ENCODE results near the gene TMEM97. TPM values are rescaled to one million over a fixed set of nuclear protein-coding genes. Genes with fewer than 3 reads are reported as not detected.

TMEM97 gene
- total and polyA plus RNA-seq, 4 experiments from 2014 or later: 2.4 to 6.2 (median 4.1) TPM

- Histone ChIP-seq H3K27me3 (ENCODE audit: insufficient read depth, low read length) (no peaks in the 10 kb centered on the region), H3K4me1 (ENCODE audit: insufficient read depth, low read length) (peaks cover 14% of the 10 kb centered on the region), H3K9me3 (ENCODE audit: control insufficient read depth in 1 of 2, low read length in 2 of 2) (no peaks in the 10 kb centered on the region), H3K36me3 (ENCODE audit: insufficient read depth, low read length) (peaks cover 6% of the 10 kb centered on the region), H3K4me3 (ENCODE audit: low read length in 2 of 2) (no peak overlapping the region), H3K27ac (ENCODE audit: low read depth, low read length) (no peak overlapping the region)
- intact Hi-C loops (cut with micrococcal nuclease): no loop called here
- H3K27me3 Mint-ChIP-seq: no peaks in the 10 kb centered on the region
- DNase-seq: no peak
- peak overlapping the region in 1 of 7 donors; percentile 7 for H3K27ac Mint-ChIP-seq
- CTCF ChIA-PET (ENCODE audit: partially characterized antibody): interaction anchor here (1.4 to 1.6 kb wide), 2 partner anchors 13 to 36 kb away, joined by 4 to 7 read pairs; no protein-coding TSS in a partner anchor
- H3K36me3 Mint-ChIP-seq: peaks cover 13 to 37% of the 10 kb centered on the region in 2 donors
- POLR2A ChIA-PET (ENCODE audit: partially characterized antibody): interaction anchor here (0.8 to 0.9 kb wide), 2 partner anchors 26 to 621 kb away, joined by 3 read pairs; no protein-coding TSS in a partner anchor
- H3K4me3 Mint-ChIP-seq: no peak overlapping the region
- H3K9me3 Mint-ChIP-seq: no peaks in the 10 kb centered on the region
- H3K4me1 Mint-ChIP-seq: peaks cover 11 to 33% (median 25%) of the 10 kb centered on the region in 4 donors
These were observed 11.7 kb downstream of the TMEM97 start for GRCh38 chr17:28330671-28331070.

GRCh38 chr17:28331891-28332420 lies 13.0 kb downstream of the TMEM97 start:
- Mint-ChIP-seq H3K9me3 (no peaks in the 10 kb centered on the region), H3K27me3 (no peaks in the 10 kb centered on the region), H3K36me3 (peaks cover 13 to 36% of the 10 kb centered on the region in 2 donors), H3K4me3 (peak overlapping the region in 1 of 8 donors; percentile 25), H3K4me1 (peaks cover 20 to 43% (median 34%) of the 10 kb centered on the region in 4 donors), H3K27ac (peak overlapping the region in 5 of 7 donors; percentile 12 to 63 (median 54))
- Histone ChIP-seq H3K9me3 (ENCODE audit: control insufficient read depth in 1 of 2, low read length in 2 of 2) (no peaks in the 10 kb centered on the region), H3K36me3 (ENCODE audit: insufficient read depth, low read length) (peaks cover 6% of the 10 kb centered on the region), H3K27me3 (ENCODE audit: insufficient read depth, low read length) (no peaks in the 10 kb centered on the region), H3K4me3 (ENCODE audit: low read length in 2 of 2) (no peak overlapping the region), H3K27ac (ENCODE audit: low read depth, low read length) (no peak overlapping the region), H3K4me1 (ENCODE audit: insufficient read depth, low read length) (peaks cover 26% of the 10 kb centered on the region)
- ChIA-PET CTCF (ENCODE audit: partially characterized antibody) (interaction anchor here (1.4 to 2.8 kb wide), 2 partner anchors 14 to 84 kb away, joined by 3 to 6 read pairs; no protein-coding TSS in a partner anchor), POLR2A (ENCODE audit: partially characterized antibody) (interaction anchor here (4.7 kb wide), 1 partner anchor 25 kb away, joined by 130 read pairs; the partner anchor contains the start of gene POLDIP2)
- intact Hi-C loops (cut with micrococcal nuclease): no loop called here
- DNase-seq: no peak

- peaks cover 27 to 55% (median 42%) of the 10 kb centered on the region in 4 donors for H3K4me1 Mint-ChIP-seq
- no peaks in the 10 kb centered on the region for H3K9me3 Mint-ChIP-seq
- Histone ChIP-seq H3K36me3 (ENCODE audit: insufficient read depth, low read length) (no peaks in the 10 kb centered on the region), H3K27ac (ENCODE audit: low read depth, low read length) (no peak overlapping the region), H3K4me1 (ENCODE audit: insufficient read depth, low read length) (peaks cover 30% of the 10 kb centered on the region), H3K4me3 (ENCODE audit: low read length in 2 of 2) (no peak overlapping the region), H3K9me3 (ENCODE audit: control insufficient read depth in 1 of 2, low read length in 2 of 2) (no peaks in the 10 kb centered on the region), H3K27me3 (ENCODE audit: insufficient read depth, low read length) (no peaks in the 10 kb centered on the region)
- H3K27ac Mint-ChIP-seq: peak overlapping the region in 5 of 7 donors; percentile 64 to 98 (median 97)
- peaks cover 8 to 30% of the 10 kb centered on the region in 2 donors for H3K36me3 Mint-ChIP-seq
- H3K27me3 Mint-ChIP-seq: no peaks in the 10 kb centered on the region
- peak overlapping the region in 1 of 8 donors; percentile 95 for H3K4me3 Mint-ChIP-seq
- CTCF ChIA-PET (ENCODE audit: partially characterized antibody): interaction anchor here (1.4 to 2.8 kb wide), 4 partner anchors 8 to 83 kb away, joined by 3 to 6 read pairs (median 4); no protein-coding TSS in a partner anchor
- DNase-seq: no peak
- POLR2A ChIA-PET (ENCODE audit: partially characterized antibody): interaction anchor here (0.9 to 4.7 kb wide), 3 partner anchors 14 to 23 kb away, joined by 4 to 130 read pairs (median 39); partner anchors contain the start of genes POLDIP2 and TMEM97
- intact Hi-C loops (cut with micrococcal nuclease): no loop called here
These were observed 14.2 kb downstream of the TMEM97 start for GRCh38 chr17:28333083-28333746.

GRCh38 chr17:28334171-28334570 lies 15.2 kb downstream of the TMEM97 start:
- CTCF ChIA-PET (ENCODE audit: partially characterized antibody): interaction anchor here (1.5 to 2.8 kb wide), 4 partner anchors 9 to 527 kb away, joined by 3 to 6 read pairs (median 4); no protein-coding TSS in a partner anchor
- peaks cover 4% of the 10 kb centered on the region for H3K36me3 ChIP-seq (ENCODE audit: insufficient read depth, low read length)
- Mint-ChIP-seq H3K9me3 (no peaks in the 10 kb centered on the region), H3K36me3 (peaks cover 3 to 25% of the 10 kb centered on the region in 2 donors), H3K4me3 (peak overlapping the region; percentile 95 to 98 (median 97)), H3K4me1 (peaks cover 27 to 62% (median 42%) of the 10 kb centered on the region in 4 donors), H3K27ac (peak overlapping the region; percentile 97 to 98 (median 97)), H3K27me3 (no peaks in the 10 kb centered on the region)
- intact Hi-C loops (cut with micrococcal nuclease): no loop called here
- no peak for DNase-seq
- H3K9me3 ChIP-seq (ENCODE audit: control insufficient read depth in 1 of 2, low read length in 2 of 2): no peaks in the 10 kb centered on the region
- H3K27ac ChIP-seq (ENCODE audit: low read depth, low read length): no peak overlapping the region
- POLR2A ChIA-PET (ENCODE audit: partially characterized antibody): interaction anchor here (3.5 to 4.7 kb wide), 2 partner anchors 15 to 22 kb away, joined by 39 to 130 read pairs; partner anchors contain the start of genes POLDIP2 and TMEM97
- peak overlapping the region in 1 of 2 donors; percentile 95 for H3K4me3 ChIP-seq (ENCODE audit: low read length in 2 of 2)
- H3K27me3 ChIP-seq (ENCODE audit: insufficient read depth, low read length): no peaks in the 10 kb centered on the region
- H3K4me1 ChIP-seq (ENCODE audit: insufficient read depth, low read length): peaks cover 30% of the 10 kb centered on the region

GRCh38 chr17:28334666-28335200 lies 15.7 kb downstream of the TMEM97 start:
- CTCF ChIA-PET (ENCODE audit: partially characterized antibody): interaction anchor here (0.8 to 2.8 kb wide), 13 partner anchors 9 to 528 kb away, joined by 3 to 17 read pairs (median 4); partner anchors contain the start of genes POLDIP2 and PROCA1
- Histone ChIP-seq H3K4me3 (ENCODE audit: low read length in 2 of 2) (peak overlapping the region; percentile 86 to 95), H3K27me3 (ENCODE audit: insufficient read depth, low read length) (no peaks in the 10 kb centered on the region), H3K9me3 (ENCODE audit: control insufficient read depth in 1 of 2, low read length in 2 of 2) (no peaks in the 10 kb centered on the region), H3K36me3 (ENCODE audit: insufficient read depth, low read length) (peaks cover 9% of the 10 kb centered on the region), H3K4me1 (ENCODE audit: insufficient read depth, low read length) (peaks cover 30% of the 10 kb centered on the region), H3K27ac (ENCODE audit: low read depth, low read length) (peak overlapping the region; percentile 93)
- POLR2A ChIA-PET (ENCODE audit: partially characterized antibody): interaction anchor here (0.7 to 4.7 kb wide), 21 partner anchors 11 to 959 kb away, joined by 3 to 130 read pairs (median 5); partner anchors contain the start of genes BLTP2, LYRM9, NUFIP2 and PHF12
- no peak for DNase-seq
- Mint-ChIP-seq H3K27ac (peak overlapping the region; percentile 97 to 98 (median 97)), H3K4me1 (peaks cover 29 to 66% (median 42%) of the 10 kb centered on the region in 4 donors), H3K27me3 (no peaks in the 10 kb centered on the region), H3K9me3 (no peaks in the 10 kb centered on the region), H3K4me3 (peak overlapping the region; percentile 95 to 98 (median 97)), H3K36me3 (peaks cover 3 to 25% of the 10 kb centered on the region in 2 donors)
- intact Hi-C loops (cut with micrococcal nuclease): loop anchor here (1.0 kb wide), 4 partner anchors 15 to 83 kb away; partner anchors contain the start of genes POLDIP2, SARM1 and TMEM97

- intact Hi-C loops (cut with micrococcal nuclease): loop anchor here (1.0 kb wide), 4 partner anchors 16 to 84 kb away; partner anchors contain the start of genes POLDIP2, SARM1 and TMEM97
- peak within 1 kb of the TSS; percentile 86 to 95 for H3K4me3 ChIP-seq (ENCODE audit: low read length in 2 of 2)
- H3K4me3 Mint-ChIP-seq: peak within 1 kb of the TSS; percentile 95 to 98 (median 97)
- H3K4me1 ChIP-seq (ENCODE audit: insufficient read depth, low read length): peaks cover 30% of the 10 kb centered on the region
- H3K36me3 ChIP-seq (ENCODE audit: insufficient read depth, low read length): peaks cover 12% of the 10 kb centered on the region
- no peaks in the 10 kb centered on the region for H3K27me3 ChIP-seq (ENCODE audit: insufficient read depth, low read length)
- H3K9me3 ChIP-seq (ENCODE audit: control insufficient read depth in 1 of 2, low read length in 2 of 2): no peaks in the 10 kb centered on the region
- peak within 1 kb of the TSS; percentile 97 to 98 (median 97) for H3K27ac Mint-ChIP-seq
- ChIA-PET CTCF (ENCODE audit: partially characterized antibody) (interaction anchor here (0.8 to 2.0 kb wide), 12 partner anchors 9 to 529 kb away, joined by 3 to 17 read pairs (median 4); partner anchors contain the start of genes POLDIP2 and PROCA1), POLR2A (ENCODE audit: partially characterized antibody) (interaction anchor here (0.6 to 4.7 kb wide), 26 partner anchors 11 to 958 kb away, joined by 3 to 130 read pairs (median 4); partner anchors contain the start of genes BLTP2, LYRM9, NUFIP2 and PHF12)
- H3K4me1 Mint-ChIP-seq: peaks cover 29 to 66% (median 42%) of the 10 kb centered on the region in 4 donors
- no peaks in the 10 kb centered on the region for H3K9me3 Mint-ChIP-seq
- H3K27me3 Mint-ChIP-seq: no peaks in the 10 kb centered on the region
- peak; percentile 96 to 100 (median 99) for DNase-seq
- H3K36me3 Mint-ChIP-seq: peaks cover 3 to 30% of the 10 kb centered on the region in 2 donors
- H3K27ac ChIP-seq (ENCODE audit: low read depth, low read length): peak within 1 kb of the TSS; percentile 93
These were observed 16.4 kb downstream of the TMEM97 start, which contains the start of the genes IFT20 and TNFAIP1 for GRCh38 chr17:28335201-28335958. TSS of gene IFT20 (minus strand) at chr17:28335472. CDS start at chr17:28331985, 3,487 bp downstream. TSS of gene TNFAIP1 (plus strand) at chr17:28335761. CDS start at chr17:28339522, 3,761 bp downstream.
